ENCODE data around the gene APOM.

APOM gene

GRCh38 chr6:31680226-31681134 is 24.8 kb downstream of the APOM start, which contains the start of gene LY6G5C:
TSS of gene LY6G5C (minus strand) at chr6:31681067. CDS start at chr6:31680373, 694 bp downstream.
- DNase-seq (ENCODE audit: low read depth): peak; percentile 90

- peak; percentile 60 for DNase-seq (ENCODE audit: low read depth)
These were observed 25.5 kb downstream of the APOM start for GRCh38 chr6:31681135-31681671.

GRCh38 chr6:31683591-31683990 is 27.9 kb downstream of the APOM start:
- DNase-seq (ENCODE audit: low read depth): no peak

- no peak for DNase-seq (ENCODE audit: low read depth)
These were observed 30.8 kb downstream of the APOM start for GRCh38 chr6:31686483-31686882.

- DNase-seq (ENCODE audit: low read depth): no peak
These were observed 31.6 kb downstream of the APOM start for GRCh38 chr6:31687321-31687720.

- no peak for DNase-seq (ENCODE audit: low read depth)
These were observed 32.4 kb downstream of the APOM start for GRCh38 chr6:31687860-31688693.

- DNase-seq (ENCODE audit: low read depth): no peak
These were observed 33.8 kb downstream of the APOM start for GRCh38 chr6:31689249-31690110.

GRCh38 chr6:31690231-31691077 is 34.8 kb downstream of the APOM start:
- no peak for DNase-seq (ENCODE audit: low read depth)

GRCh38 chr6:31691078-31691463 is 35.4 kb downstream of the APOM start:
- no peak for DNase-seq (ENCODE audit: low read depth)

GRCh38 chr6:31691564-31692108 is 35.9 kb downstream of the APOM start:
- no peak for DNase-seq (ENCODE audit: low read depth)

- no peak for DNase-seq (ENCODE audit: low read depth)
These were observed 36.7 kb downstream of the APOM start for GRCh38 chr6:31692353-31692752.

GRCh38 chr6:31692886-31693285 is 37.2 kb downstream of the APOM start:
- no peak for DNase-seq (ENCODE audit: low read depth)

- no peak for DNase-seq (ENCODE audit: low read depth)
These were observed 37.8 kb downstream of the APOM start for GRCh38 chr6:31693535-31693934.

GRCh38 chr6:31697555-31697954 is 41.9 kb downstream of the APOM start:
- no peak for DNase-seq (ENCODE audit: low read depth)

GRCh38 chr6:31700740-31701401 is 45.2 kb downstream of the APOM start:
- DNase-seq (ENCODE audit: low read depth): no peak

GRCh38 chr6:31701666-31702404 is 46.1 kb downstream of the APOM start:
- DNase-seq (ENCODE audit: low read depth): peak; percentile 44

GRCh38 chr6:31702405-31702818 is 46.7 kb downstream of the APOM start:
- DNase-seq (ENCODE audit: low read depth): no peak

- DNase-seq (ENCODE audit: low read depth): peak; percentile 98
These were observed 47.4 kb downstream of the APOM start, which contains the start of gene ABHD16A for GRCh38 chr6:31702819-31703716. TSS of gene ABHD16A (minus strand) at chr6:31703324. CDS start at chr6:31703281, 43 bp downstream.

Data from EH (cell line).